Measurements from ENCODE around the gene B3GAT1. TPM values are rescaled to one million over a fixed set of nuclear protein-coding genes. Genes with fewer than 3 reads are reported as not detected.

B3GAT1 gene
- total RNA-seq, 4 donors from 2014 or later: 0.13 to 0.66 (median 0.35) TPM

DNA sequence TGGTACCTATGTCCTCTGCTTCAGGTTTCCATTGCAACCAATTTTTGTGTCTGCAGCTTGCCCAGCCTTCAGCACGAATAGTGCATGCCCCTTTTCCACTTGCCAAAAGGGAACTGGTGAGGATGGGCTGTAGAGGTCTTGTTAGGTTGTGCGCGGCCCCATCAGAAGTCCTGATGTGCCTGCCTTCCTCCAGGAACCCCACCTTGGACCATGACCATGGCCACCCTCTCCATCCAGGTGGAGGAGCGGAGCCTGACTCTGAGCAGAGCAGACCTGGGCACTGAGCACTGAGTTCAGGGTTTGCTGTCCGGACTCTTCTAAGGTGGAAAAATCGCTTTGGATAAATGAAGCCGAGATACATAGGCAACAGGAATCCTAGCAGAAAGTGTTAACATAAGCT lies 73.4 kb downstream of the B3GAT1 start:
- no peak for TF ChIP-seq POLR2AphosphoS5 (IDR thresholded peaks at IDR 0.05)
- TF ChIP-seq POLR2A (IDR thresholded peaks at IDR 0.05; ENCODE audit: low read depth): no peak
- TF ChIP-seq EP300 (IDR thresholded peaks at IDR 0.05): no peak
- TF ChIP-seq, protein P1, sequence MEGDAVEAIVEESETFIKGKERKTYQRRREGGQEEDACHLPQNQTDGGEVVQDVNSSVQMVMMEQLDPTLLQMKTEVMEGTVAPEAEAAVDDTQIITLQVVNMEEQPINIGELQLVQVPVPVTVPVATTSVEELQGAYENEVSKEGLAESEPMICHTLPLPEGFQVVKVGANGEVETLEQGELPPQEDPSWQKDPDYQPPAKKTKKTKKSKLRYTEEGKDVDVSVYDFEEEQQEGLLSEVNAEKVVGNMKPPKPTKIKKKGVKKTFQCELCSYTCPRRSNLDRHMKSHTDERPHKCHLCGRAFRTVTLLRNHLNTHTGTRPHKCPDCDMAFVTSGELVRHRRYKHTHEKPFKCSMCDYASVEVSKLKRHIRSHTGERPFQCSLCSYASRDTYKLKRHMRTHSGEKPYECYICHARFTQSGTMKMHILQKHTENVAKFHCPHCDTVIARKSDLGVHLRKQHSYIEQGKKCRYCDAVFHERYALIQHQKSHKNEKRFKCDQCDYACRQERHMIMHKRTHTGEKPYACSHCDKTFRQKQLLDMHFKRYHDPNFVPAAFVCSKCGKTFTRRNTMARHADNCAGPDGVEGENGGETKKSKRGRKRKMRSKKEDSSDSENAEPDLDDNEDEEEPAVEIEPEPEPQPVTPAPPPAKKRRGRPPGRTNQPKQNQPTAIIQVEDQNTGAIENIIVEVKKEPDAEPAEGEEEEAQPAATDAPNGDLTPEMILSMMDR (IDR thresholded peaks at IDR 0.05): no peak
- Histone ChIP-seq H3K36me3 (no peaks in the 10 kb centered on the region), H3K27me3 (no peaks in the 10 kb centered on the region), H3K27ac (replicated peaks in 1 of 4) (no peak overlapping the region), H3K4me3 (no peak overlapping the region), H3K9me3 (no peaks in the 10 kb centered on the region), H3K4me1 (no peaks in the 10 kb centered on the region)
- no peak for DNase-seq (ENCODE audit: extremely low spot score)
- intact Hi-C loops (cut with DNase I): loop anchor here (10.0 kb wide), 1 partner anchor 114 kb away; the partner anchor contains the start of genes NCAPD3 and VPS26B
- WGBS: 90% methylated on average over 7 of the region's 7 CpGs

DNA sequence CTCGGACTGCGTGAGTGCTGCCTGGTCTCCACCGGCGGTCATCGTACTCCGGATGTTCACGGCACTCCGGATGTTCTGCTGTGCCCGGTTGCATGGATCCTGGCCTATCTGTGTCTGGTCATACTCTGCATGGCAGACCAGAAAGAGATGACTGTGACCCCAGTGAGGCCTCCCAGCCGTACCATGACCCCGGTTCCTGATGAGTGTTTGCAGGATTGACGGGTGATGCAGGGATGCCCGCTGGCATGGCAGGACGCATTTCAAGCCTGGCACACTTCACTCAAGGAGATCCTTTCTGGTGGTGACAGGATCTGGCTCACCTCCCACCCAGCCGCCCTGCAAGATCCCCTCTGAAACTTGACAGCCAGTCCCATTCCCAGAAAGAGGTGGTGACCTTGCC lies 74.0 kb downstream of the B3GAT1 start:
- intact Hi-C loops (cut with DNase I): loop anchor here (10.0 kb wide), 1 partner anchor 113 kb away; the partner anchor contains the start of genes NCAPD3 and VPS26B
- Histone ChIP-seq H3K4me1 (no peaks in the 10 kb centered on the region), H3K27me3 (no peaks in the 10 kb centered on the region), H3K36me3 (no peaks in the 10 kb centered on the region), H3K9me3 (no peaks in the 10 kb centered on the region), H3K27ac (replicated peaks in 1 of 4) (no peak overlapping the region), H3K4me3 (no peak overlapping the region)
- TF ChIP-seq POLR2A (IDR thresholded peaks at IDR 0.05; ENCODE audit: low read depth): no peak
- TF ChIP-seq, protein P1 (IDR thresholded peaks at IDR 0.05): no peak
- TF ChIP-seq EP300 (IDR thresholded peaks at IDR 0.05): no peak
- TF ChIP-seq POLR2AphosphoS5 (IDR thresholded peaks at IDR 0.05): no peak
- 100% methylated on average over 7 of the region's 15 CpGs for WGBS
- no peak for DNase-seq (ENCODE audit: extremely low spot score)

DNA sequence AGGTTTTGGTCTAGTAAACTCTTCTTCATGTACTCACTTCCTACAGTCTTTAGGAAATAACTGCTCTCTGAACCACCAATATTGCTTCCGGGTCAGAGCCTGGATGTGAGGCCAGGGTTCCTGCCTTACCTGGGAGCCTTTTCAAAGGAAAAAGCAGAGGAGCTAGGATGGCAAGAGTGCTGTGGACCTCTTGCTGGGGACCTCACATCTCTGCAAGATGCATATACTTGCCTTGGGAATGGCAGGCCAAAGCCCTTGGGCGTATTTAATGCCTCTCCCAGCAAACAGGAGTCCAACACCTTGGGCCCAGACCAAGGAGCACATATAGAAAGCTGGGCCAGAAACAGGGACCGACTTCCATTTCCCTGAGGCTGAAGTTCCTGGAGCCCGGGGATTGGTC lies 75.0 kb downstream of the B3GAT1 start:
- 85% methylated on average over 4 of the region's 4 CpGs for WGBS

DNA sequence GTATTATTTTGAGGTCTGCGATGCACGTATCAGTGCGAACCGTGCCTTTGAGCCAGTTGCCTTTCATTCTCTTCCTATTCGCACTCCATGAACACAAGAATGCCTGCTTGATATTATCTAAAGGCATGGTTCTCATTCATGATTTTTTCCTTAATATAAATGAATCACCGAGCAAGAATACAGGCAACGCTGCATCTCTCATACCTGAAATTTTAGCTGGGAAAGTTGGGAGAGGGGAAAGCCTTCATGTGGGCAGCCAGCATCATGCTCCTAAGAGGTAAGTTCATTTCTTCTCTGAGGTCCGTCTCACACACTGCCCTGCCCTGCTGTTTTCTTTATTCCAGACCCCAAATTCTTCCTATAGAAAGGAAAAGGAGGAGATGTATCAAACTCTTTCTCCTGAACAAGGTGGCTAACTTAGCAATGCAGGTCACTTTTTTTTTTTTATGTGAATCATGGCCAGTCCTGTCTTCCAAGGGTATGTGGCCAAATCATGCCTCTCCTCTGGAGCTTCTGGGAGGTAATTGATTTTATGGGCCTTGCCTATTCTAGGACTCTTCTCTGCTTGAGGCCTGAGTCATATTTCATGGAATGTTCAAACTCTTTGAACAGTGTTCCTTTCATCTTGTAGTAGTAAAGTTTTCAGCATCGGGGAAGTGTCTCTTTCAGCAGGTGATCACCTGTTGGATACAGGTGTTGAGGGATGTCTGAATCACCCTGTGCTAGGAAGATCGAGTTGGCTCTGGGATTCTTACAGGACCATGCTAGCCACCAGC lies 77.1 kb downstream of the B3GAT1 start:
- intact Hi-C loops (cut with DNase I): loop anchor here (5.0 to 10.0 kb wide), 2 partner anchors 83 to 110 kb away; partner anchors contain the start of genes ACAD8, NCAPD3, THYN1 and VPS26B

More for the DNA sequence above, 75.0 kb downstream of the B3GAT1 start:
- TF ChIP-seq EP300 (IDR thresholded peaks at IDR 0.05) (no peak), POLR2AphosphoS5 (IDR thresholded peaks at IDR 0.05) (no peak), POLR2A (IDR thresholded peaks at IDR 0.05; ENCODE audit: low read depth) (no peak)
- TF ChIP-seq, protein P1 (IDR thresholded peaks at IDR 0.05): no peak
- H3K27ac ChIP-seq (replicated peaks in 1 of 4): no peak overlapping the region
- no peaks in the 10 kb centered on the region for H3K36me3 ChIP-seq
- DNase-seq (ENCODE audit: extremely low spot score): peak; percentile 90
- H3K4me3 ChIP-seq: no peak overlapping the region
- peaks cover 6 to 9% (median 8%) of the 10 kb centered on the region in 4 donors for H3K4me1 ChIP-seq
- intact Hi-C loops (cut with DNase I): loop anchor here (10.0 kb wide), 1 partner anchor 112 kb away; the partner anchor contains the start of genes NCAPD3 and VPS26B
- no peaks in the 10 kb centered on the region for H3K9me3 ChIP-seq
- peaks cover 0 to 4% (median 0%) of the 10 kb centered on the region in 4 donors for H3K27me3 ChIP-seq

DNA sequence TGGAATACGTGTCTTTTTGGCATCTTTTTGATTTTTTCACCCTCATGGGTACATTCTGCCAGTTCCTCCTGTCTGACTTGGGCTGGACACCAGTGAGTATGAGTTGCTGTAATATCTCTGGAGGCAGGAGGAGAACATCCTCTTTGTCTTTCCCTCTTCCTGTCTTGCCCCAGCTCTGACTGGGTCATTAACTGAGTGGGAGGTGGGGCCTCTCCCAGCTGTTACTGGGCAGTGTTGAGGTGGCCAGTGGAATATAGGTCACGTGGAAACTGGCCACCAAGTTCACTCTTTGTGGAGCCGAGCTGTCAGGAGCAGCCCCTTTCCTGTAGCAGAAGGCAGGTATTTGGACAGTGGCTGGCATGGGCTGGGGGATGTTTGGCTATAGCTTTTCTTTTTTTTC lies 78.1 kb downstream of the B3GAT1 start:
- Histone ChIP-seq H3K4me1 (peaks cover 20 to 25% (median 22%) of the 10 kb centered on the region in 4 donors), H3K27ac (replicated peaks in 1 of 4) (no peak overlapping the region), H3K27me3 (peaks cover 0 to 10% (median 0%) of the 10 kb centered on the region in 4 donors), H3K36me3 (no peaks in the 10 kb centered on the region), H3K9me3 (no peaks in the 10 kb centered on the region), H3K4me3 (no peak overlapping the region)
- 70% methylated on average over 3 of the region's 3 CpGs for WGBS
- DNase-seq (ENCODE audit: extremely low spot score): peak; percentile 89
- intact Hi-C loops (cut with DNase I): loop anchor here (5.0 to 10.0 kb wide), 2 partner anchors 82 to 109 kb away; partner anchors contain the start of genes ACAD8, NCAPD3, THYN1 and VPS26B
- TF ChIP-seq POLR2A (IDR thresholded peaks at IDR 0.05; ENCODE audit: low read depth) (no peak), EP300 (IDR thresholded peaks at IDR 0.05) (no peak), POLR2AphosphoS5 (IDR thresholded peaks at IDR 0.05) (no peak)
- TF ChIP-seq, protein P1 (IDR thresholded peaks at IDR 0.05): no peak

More for the DNA sequence above, 77.1 kb downstream of the B3GAT1 start:
- no peak for DNase-seq (ENCODE audit: extremely low spot score)
- TF ChIP-seq POLR2AphosphoS5 (IDR thresholded peaks at IDR 0.05) (no peak), POLR2A (IDR thresholded peaks at IDR 0.05; ENCODE audit: low read depth) (no peak)
- WGBS: 91% methylated on average over 10 of the region's 10 CpGs
- H3K36me3 ChIP-seq: no peaks in the 10 kb centered on the region
- H3K9me3 ChIP-seq: no peaks in the 10 kb centered on the region
- H3K4me3 ChIP-seq: no peak overlapping the region
- H3K27ac ChIP-seq (replicated peaks in 1 of 4): no peak overlapping the region
- peaks cover 20 to 25% (median 22%) of the 10 kb centered on the region in 4 donors for H3K4me1 ChIP-seq
- H3K27me3 ChIP-seq: peaks cover 0 to 10% (median 0%) of the 10 kb centered on the region in 4 donors
